ENCODE results near the gene APIP.

Gene APIP

GRCh38 chr11:34836958-34837856, 79.0 kb downstream of the APIP start:
- no peak for DNase-seq

DNA sequence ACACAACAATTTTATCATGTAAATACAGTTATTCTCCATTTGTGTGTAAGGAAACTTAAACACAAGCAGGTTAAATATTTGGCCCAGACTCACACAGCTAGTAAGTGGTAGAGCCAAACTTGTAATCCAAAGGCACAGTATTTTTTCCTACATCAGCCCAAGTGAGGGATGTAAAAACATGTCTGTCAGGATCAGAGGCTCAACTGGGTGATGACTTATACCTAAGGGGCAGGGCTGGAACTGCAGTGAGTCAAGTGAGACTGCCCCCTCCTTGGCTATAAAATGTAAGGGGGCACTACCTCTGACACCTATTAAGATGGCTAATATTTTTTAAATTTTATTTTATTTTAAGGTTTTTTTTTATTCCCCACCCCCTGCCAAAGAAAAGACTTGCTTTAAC, 82.6 kb downstream of the APIP start:
- no peak for DNase-seq
